Neuronal stem cell (in vitro differentiated cells): Measurements from ENCODE around the gene CDK14.
"Not testable (repeated sequence)": the region's sequence is repeated elsewhere in the genome, so short reads cannot be mapped to it uniquely, and the experiment has no call there.

ENCODE experiments used
- DNase-seq: peaks from one replicate; pipeline ENCODE4 v3.0.0-alpha.2; 2013; ENCODE audit warnings: low spot score
- H2AFZ ChIP-seq: one replicate; pipeline ENCODE4 v1.6.1; 2013; ENCODE audit warnings: mild to moderate bottlenecking, low read length, inconsistent platforms
- H2AK5ac ChIP-seq: 2 replicates; pipeline ENCODE4 v1.6.1; 2013; ENCODE audit warnings: low read depth, mild to moderate bottlenecking, inconsistent platforms, low read length, moderate library complexity, mixed read lengths
- H2BK120ac ChIP-seq: 2 replicates; pipeline ENCODE4 v1.6.1; 2013; ENCODE audit warnings: low read depth, mild to moderate bottlenecking, inconsistent platforms, low read length, moderate library complexity, mixed read lengths
- H2BK12ac ChIP-seq: one replicate; pipeline ENCODE4 v1.6.1; 2013; ENCODE audit warnings: low read length, inconsistent platforms
- H2BK15ac ChIP-seq: 2 replicates; pipeline ENCODE4 v1.6.1; 2013; ENCODE audit warnings: mild to moderate bottlenecking, low read length, inconsistent platforms, mixed read lengths
- H2BK5ac ChIP-seq: one replicate; pipeline ENCODE4 v1.6.1; 2013; ENCODE audit warnings: inconsistent platforms, mild to moderate bottlenecking, low read length, moderate library complexity
- H3K14ac ChIP-seq: one replicate; pipeline ENCODE4 v1.6.1; 2013; ENCODE audit warnings: low read length, inconsistent platforms
- H3K18ac ChIP-seq: 2 replicates; pipeline ENCODE4 v1.6.1; 2013; ENCODE audit warnings: low read length, inconsistent platforms
- H3K23ac ChIP-seq: 2 replicates; pipeline ENCODE4 v1.6.1; 2013; ENCODE audit warnings: low read depth, mild to moderate bottlenecking, mixed read lengths, low read length, inconsistent platforms; ENCODE audit not compliant: poor library complexity
- H3K27ac ChIP-seq: replicated peaks from 3 replicates; pipeline ENCODE4 v1.5.1; 2013; ENCODE audit warnings: low read length, inconsistent platforms
- H3K27me3 ChIP-seq, 3 experiments: 2 replicates each; pipeline ENCODE4 v1.6.1; 2013; ENCODE audit warnings: low read length in 3 of 3, mild to moderate bottlenecking in 2 of 3, inconsistent platforms in 1 of 3, low read depth in 1 of 3, mixed read lengths in 1 of 3, moderate library complexity in 1 of 3; ENCODE audit not compliant: control insufficient read depth in 3 of 3, insufficient read depth in 3 of 3
- H3K36me3 ChIP-seq, 2 donors: replicated peaks in 1 of 2; 2 replicates each; pipeline ENCODE4 v1.6.1; 2013; ENCODE audit warnings: low read length in 2 of 2; ENCODE audit not compliant: control insufficient read depth in 2 of 2, insufficient read depth in 2 of 2
- H3K4ac ChIP-seq: 2 replicates; pipeline ENCODE4 v1.6.1; 2013; ENCODE audit warnings: inconsistent platforms, mild to moderate bottlenecking, low read length, moderate library complexity
- H3K4me1 ChIP-seq, 2 donors: 1 replicate in 1 of 2; 2 replicates in 1 of 2; pipeline ENCODE4 v1.6.1; 2013; ENCODE audit warnings: low read length in 2 of 2, low read depth in 1 of 2; ENCODE audit not compliant: control insufficient read depth in 2 of 2, insufficient read depth in 1 of 2
- H3K4me2 ChIP-seq: one replicate; pipeline ENCODE4 v1.6.1; 2013; ENCODE audit warnings: mild to moderate bottlenecking, low read length, inconsistent platforms; ENCODE audit not compliant: insufficient read depth, poor library complexity, severe bottlenecking
- H3K4me3 ChIP-seq, 2 donors: 2 replicates each; pipeline ENCODE4 v1.5.1; 2013; ENCODE audit warnings: low read length in 2 of 2, mild to moderate bottlenecking in 2 of 2, inconsistent platforms in 1 of 2, moderate library complexity in 1 of 2
- H3K79me1 ChIP-seq: one replicate; pipeline ENCODE4 v1.6.1; 2013; ENCODE audit warnings: low read depth, mild to moderate bottlenecking, inconsistent platforms, low read length, moderate library complexity
- H3K9ac ChIP-seq: one replicate; pipeline ENCODE4 v1.6.1; 2013; ENCODE audit warnings: mild to moderate bottlenecking, low read depth, low read length, inconsistent platforms; ENCODE audit not compliant: poor library complexity
- H3K9me3 ChIP-seq, 2 donors: replicated peaks in 1 of 2; 2 replicates each; pipeline versions ENCODE3 to v1.6.1; 2013; ENCODE audit warnings: low read length in 2 of 2, mild to moderate bottlenecking in 2 of 2, inconsistent platforms in 1 of 2, low read depth in 1 of 2, mixed read lengths in 1 of 2, moderate library complexity in 1 of 2; ENCODE audit not compliant: control insufficient read depth in 2 of 2, insufficient read depth in 1 of 2
- H4K8ac ChIP-seq: one replicate; pipeline ENCODE4 v1.6.1; 2013; ENCODE audit warnings: low read depth, mild to moderate bottlenecking, inconsistent platforms, low read length, moderate library complexity
- H4K91ac ChIP-seq: one replicate; pipeline ENCODE4 v1.6.1; 2013; ENCODE audit warnings: low read length, low read depth, mild to moderate bottlenecking, inconsistent platforms; ENCODE audit not compliant: poor library complexity
- WGBS, 2 donors: extraction: QIAGEN DNeasy Blood & Tissue Kit; methylation state at CpG; one replicate each; pipeline ENCODE4 v1.1.7; 2013; ENCODE audit warnings: missing lambda C conversion rate in 2 of 2, mixed read lengths in 1 of 2; ENCODE audit not compliant: insufficient read length in 2 of 2, insufficient replicate concordance in 1 of 2; ENCODE audit errors: extremely low coverage in 2 of 2; 5-methylcytosine and 5-hydroxymethylcytosine counted together

CDK14 gene

DNA sequence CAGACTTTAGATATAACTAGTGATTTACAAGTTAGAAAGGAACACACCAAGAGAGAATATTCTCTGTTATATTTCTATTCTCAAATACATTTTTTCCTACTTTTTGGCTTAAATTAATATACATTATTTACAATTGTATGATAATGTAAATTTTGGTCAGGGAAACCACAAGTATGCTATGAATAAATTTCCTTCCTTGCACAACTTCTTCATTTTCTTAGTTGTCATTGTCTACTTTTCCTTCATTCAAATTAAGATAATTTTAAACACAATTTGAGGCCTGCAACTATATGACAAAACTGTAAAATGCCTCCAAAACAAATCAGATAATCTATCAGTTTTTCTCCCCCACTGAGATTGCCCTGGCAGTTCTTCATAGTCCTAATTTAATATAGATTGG lies 131.3 kb downstream of the CDK14 start:
- H2BK15ac ChIP-seq, result no peak overlapping the region
- no peak overlapping the region for H4K8ac ChIP-seq
- H2BK12ac ChIP-seq, result no peak overlapping the region
- no peak overlapping the region for H3K4me2 ChIP-seq
- DNase-seq, result no peak
- no peak overlapping the region for H2AFZ ChIP-seq
- H2BK5ac ChIP-seq, result no peak overlapping the region
- H3K79me1 ChIP-seq, result no peaks in the 10 kb centered on the region
- no peak overlapping the region for H3K14ac ChIP-seq
- no peak overlapping the region for H3K27ac ChIP-seq
- no peak overlapping the region for H4K91ac ChIP-seq
- no peaks in the 10 kb centered on the region for H3K27me3 ChIP-seq
- H3K9ac ChIP-seq, result no peak overlapping the region
- no peak overlapping the region for H3K4me3 ChIP-seq
- H2AK5ac ChIP-seq, result no peak overlapping the region
- no peak overlapping the region for H3K4ac ChIP-seq
- no peak overlapping the region for H3K23ac ChIP-seq
- H3K9me3 ChIP-seq, result peaks cover 0 to 20% of the 10 kb centered on the region in 2 donors
- H2BK120ac ChIP-seq, result no peak overlapping the region
- peaks cover 1 to 13% of the 10 kb centered on the region in 2 donors for H3K36me3 ChIP-seq
- H3K18ac ChIP-seq, result no peak overlapping the region
- peaks cover 4 to 18% of the 10 kb centered on the region in 2 donors for H3K4me1 ChIP-seq

DNA sequence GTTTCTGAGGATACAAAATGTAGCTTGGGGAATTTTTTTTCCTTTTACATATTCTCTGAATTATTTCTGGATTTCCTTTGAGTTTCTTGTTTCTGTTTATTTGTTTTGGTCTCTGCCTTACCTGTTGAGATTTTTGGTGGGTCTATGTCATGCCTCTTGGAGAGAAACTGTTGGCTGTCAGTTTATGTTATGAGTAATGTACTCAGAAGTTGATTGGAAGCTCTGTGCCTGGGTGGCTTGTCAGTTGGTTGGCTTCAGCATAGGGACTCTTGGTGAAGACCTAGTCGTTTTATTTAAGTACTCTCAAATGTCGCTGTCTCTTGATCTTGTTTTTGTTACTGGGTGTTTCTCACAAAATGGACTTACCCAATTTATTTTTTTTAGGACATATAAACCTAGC lies 132.4 kb downstream of the CDK14 start:
- no peak overlapping the region for H2BK15ac ChIP-seq
- no peaks in the 10 kb centered on the region for H3K79me1 ChIP-seq
- DNase-seq, result no peak
- peaks cover 0 to 19% of the 10 kb centered on the region in 2 donors for H3K9me3 ChIP-seq
- no peak overlapping the region for H3K18ac ChIP-seq
- H3K4me2 ChIP-seq, result no peak overlapping the region
- H3K4me1 ChIP-seq, result peaks cover 4 to 18% of the 10 kb centered on the region in 2 donors
- H4K8ac ChIP-seq, result no peak overlapping the region
- H2AFZ ChIP-seq, result no peak overlapping the region
- H2AK5ac ChIP-seq, result no peak overlapping the region
- H4K91ac ChIP-seq, result no peak overlapping the region
- WGBS, 2 donors, result no CpG with 5 or more reads among the region's 2 CpGs
- H3K14ac ChIP-seq, result no peak overlapping the region
- H3K4ac ChIP-seq, result no peak overlapping the region
- H3K23ac ChIP-seq, result no peak overlapping the region
- peaks cover 1 to 13% of the 10 kb centered on the region in 2 donors for H3K36me3 ChIP-seq
- no peaks in the 10 kb centered on the region for H3K27me3 ChIP-seq
- H2BK120ac ChIP-seq, result no peak overlapping the region
- no peak overlapping the region for H2BK5ac ChIP-seq
- H3K4me3 ChIP-seq, result no peak overlapping the region
- H3K9ac ChIP-seq, result no peak overlapping the region
- H3K27ac ChIP-seq, result no peak overlapping the region
- no peak overlapping the region for H2BK12ac ChIP-seq

DNA sequence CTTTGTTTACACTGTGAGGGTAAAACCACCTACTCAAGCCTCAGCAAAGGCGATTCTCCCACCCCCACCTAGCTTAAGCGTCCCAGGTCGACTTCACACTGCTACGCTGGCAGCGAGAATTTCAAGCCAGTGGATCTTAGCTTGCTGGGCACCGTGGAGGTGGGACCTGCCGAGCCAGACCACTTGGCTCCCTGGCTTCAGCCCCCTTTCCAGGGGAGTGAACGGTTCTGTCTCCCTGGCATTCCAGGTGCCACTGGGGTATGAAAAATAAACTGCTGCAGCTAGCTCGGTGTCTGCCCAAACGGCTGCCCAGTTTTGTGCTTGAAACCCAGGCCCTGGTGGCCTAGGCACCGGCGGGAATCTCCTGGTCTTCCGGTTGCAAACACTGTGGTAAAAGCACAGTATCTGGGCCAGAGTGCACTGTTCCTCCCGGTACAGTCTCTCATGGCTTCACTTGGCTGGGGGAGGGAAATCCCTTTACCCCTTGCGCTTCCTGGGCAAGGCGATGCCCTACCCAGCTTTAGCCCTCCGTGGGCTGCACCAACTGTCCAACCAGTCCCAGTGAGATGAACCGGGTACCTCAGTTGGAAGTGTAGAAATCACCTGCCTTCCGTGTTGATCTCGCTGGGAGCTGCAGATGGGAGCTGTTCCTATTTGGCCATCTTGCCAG lies 139.6 kb downstream of the CDK14 start:
- not testable (repeated sequence) for H3K23ac ChIP-seq, DNase-seq, H4K8ac ChIP-seq, H3K4me2 ChIP-seq, H3K18ac ChIP-seq, H3K27me3 ChIP-seq, H2AK5ac ChIP-seq, H4K91ac ChIP-seq, H3K4me1 ChIP-seq, H2BK5ac ChIP-seq, H3K9ac ChIP-seq, H2BK15ac ChIP-seq, H3K9me3 ChIP-seq, H3K4ac ChIP-seq, H3K27ac ChIP-seq, H2BK12ac ChIP-seq, H3K14ac ChIP-seq, H2BK120ac ChIP-seq, H2AFZ ChIP-seq, H3K4me3 ChIP-seq, H3K79me1 ChIP-seq
- WGBS, 2 donors, result no CpG with 5 or more reads among the region's 20 CpGs
- H3K36me3 ChIP-seq, result peaks cover 5 to 19% of the 10 kb centered on the region in 2 donors

DNA sequence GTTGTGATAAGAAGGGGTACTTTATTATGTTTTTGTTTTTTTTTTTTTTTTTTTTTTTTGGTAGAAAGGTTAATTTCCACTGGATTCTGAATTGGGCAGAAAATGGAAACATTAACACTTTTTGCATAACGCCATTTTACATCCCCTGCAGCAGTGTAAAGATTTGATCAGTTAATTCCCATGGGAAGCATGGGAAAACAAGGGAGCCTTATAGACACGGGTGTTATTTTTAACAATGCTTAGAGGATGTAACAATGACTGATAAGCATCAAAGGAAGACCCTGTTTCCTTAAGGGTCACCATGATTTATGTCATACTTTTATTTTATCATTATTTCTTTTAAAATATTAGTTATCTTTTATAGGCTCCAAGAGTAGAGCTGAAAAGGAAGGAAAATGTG lies 140.2 kb downstream of the CDK14 start:
- Histone ChIP-seq H3K4me2 (no peak overlapping the region), H4K91ac (no peak overlapping the region), H2BK12ac (no peak overlapping the region), H3K14ac (no peak overlapping the region), H3K4me1 (peaks cover 0 to 3% of the 10 kb centered on the region in 2 donors), H4K8ac (no peak overlapping the region), H3K9ac (no peak overlapping the region), H3K4me3 (no peak overlapping the region), H3K4ac (no peak overlapping the region), H3K27me3 (no peaks in the 10 kb centered on the region), H3K79me1 (no peaks in the 10 kb centered on the region), H3K27ac (no peak overlapping the region), H2AK5ac (no peak overlapping the region), H2BK120ac (no peak overlapping the region), H2BK5ac (no peak overlapping the region), H3K9me3 (peaks cover 0 to 3% of the 10 kb centered on the region in 2 donors), H2BK15ac (no peak overlapping the region), H3K23ac (no peak overlapping the region), H3K18ac (no peak overlapping the region), H3K36me3 (peaks cover 5 to 19% of the 10 kb centered on the region in 2 donors), H2AFZ (no peak overlapping the region)
- no peak for DNase-seq
- WGBS, 2 donors, result no CpG with 5 or more reads among the region's 2 CpGs
